BLaER1 (cell line): Measurements from ENCODE around the gene SLC2A3.
"Not testable (repeated sequence)": the region's sequence is repeated elsewhere in the genome, so short reads cannot be mapped to it uniquely, and the experiment has no call there.

Experiments used
- H3K27ac ChIP-seq: shearing (Covaris generic); formaldehyde crosslinking; 2 replicates; pipeline ENCODE4 v1.8.1; 2022
- H3K27me3 ChIP-seq: shearing (Covaris generic); formaldehyde crosslinking; 2 replicates; pipeline ENCODE4 v1.8.1; 2022
- H3K36me3 ChIP-seq: shearing (Covaris generic); formaldehyde crosslinking; 2 replicates; pipeline ENCODE4 v1.8.1; 2022
- H3K4me1 ChIP-seq: shearing (Covaris generic); formaldehyde crosslinking; 2 replicates; pipeline ENCODE4 v1.8.1; 2022
- H3K4me2 ChIP-seq: shearing (Covaris generic); formaldehyde crosslinking; 2 replicates; pipeline ENCODE4 v1.8.1; 2022
- H3K4me3 ChIP-seq: shearing (Covaris generic); formaldehyde crosslinking; 2 replicates; pipeline ENCODE4 v1.8.1; 2022
- H3K9ac ChIP-seq: shearing (Covaris generic); formaldehyde crosslinking; 2 replicates; pipeline ENCODE4 v1.8.1; 2022
- H3K9me3 ChIP-seq: shearing (Covaris generic); formaldehyde crosslinking; 2 replicates; pipeline ENCODE4 v1.8.1; 2022
- H4K20me1 ChIP-seq: shearing (Covaris generic); formaldehyde crosslinking; 2 replicates; pipeline ENCODE4 v1.8.1; 2022
- Cebpa-rat ChIP-seq: shearing (Covaris generic); IDR thresholded peaks from 2 replicates; pipeline ENCODE4 v1.8.1; 2022

Gene SLC2A3

GRCh38 chr12:7929083-7929792 is 6.7 kb downstream of the SLC2A3 start:
- Histone ChIP-seq H3K9ac (no peak overlapping the region), H4K20me1 (peaks cover 87% of the 10 kb centered on the region), H3K36me3 (peaks cover 82% of the 10 kb centered on the region), H3K9me3 (no peaks in the 10 kb centered on the region), H3K4me2 (no peak overlapping the region), H3K4me3 (no peak overlapping the region), H3K27ac (no peak overlapping the region), H3K4me1 (peaks cover 19% of the 10 kb centered on the region), H3K27me3 (no peaks in the 10 kb centered on the region)
- TF ChIP-seq Cebpa-rat = no peak

DNA sequence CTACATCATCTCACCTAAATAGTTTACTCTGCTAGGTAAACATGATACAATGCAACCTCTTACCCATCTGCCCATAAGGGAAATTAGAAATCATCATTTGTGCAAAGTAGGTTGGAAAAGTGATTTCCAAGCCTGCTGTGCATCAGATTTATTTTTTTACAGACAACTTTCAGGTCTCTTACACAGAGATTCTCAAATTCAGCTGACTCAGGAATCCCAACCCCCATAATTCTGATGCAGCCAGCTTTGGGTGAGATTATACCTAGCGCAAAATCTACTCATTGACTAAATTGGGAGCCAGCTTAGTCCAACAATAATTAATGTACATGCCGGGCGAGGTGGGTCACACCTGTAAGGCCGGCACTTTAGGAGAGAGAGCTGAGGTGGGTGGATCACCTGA is 8.5 kb downstream of the SLC2A3 start:
- Histone ChIP-seq H3K4me3 (no peak overlapping the region), H3K4me1 (peaks cover 5% of the 10 kb centered on the region; the same call in 1 of the 2 replicates), H4K20me1 (peaks cover 88% of the 10 kb centered on the region), H3K27ac (no peak overlapping the region), H3K27me3 (no peaks in the 10 kb centered on the region), H3K9ac (no peak overlapping the region), H3K9me3 (no peaks in the 10 kb centered on the region), H3K36me3 (peaks cover 94% of the 10 kb centered on the region), H3K4me2 (no peak overlapping the region)
- no peak for TF ChIP-seq Cebpa-rat

GRCh38 chr12:7926068-7926666 is 9.8 kb downstream of the SLC2A3 start:
- H3K9ac ChIP-seq, H3K9me3 ChIP-seq, H3K4me1 ChIP-seq, H3K27me3 ChIP-seq, H3K27ac ChIP-seq, H3K4me2 ChIP-seq, H3K4me3 ChIP-seq: not testable (repeated sequence)
- H3K36me3 ChIP-seq = peaks cover 94% of the 10 kb centered on the region
- H4K20me1 ChIP-seq = peaks cover 88% of the 10 kb centered on the region

DNA sequence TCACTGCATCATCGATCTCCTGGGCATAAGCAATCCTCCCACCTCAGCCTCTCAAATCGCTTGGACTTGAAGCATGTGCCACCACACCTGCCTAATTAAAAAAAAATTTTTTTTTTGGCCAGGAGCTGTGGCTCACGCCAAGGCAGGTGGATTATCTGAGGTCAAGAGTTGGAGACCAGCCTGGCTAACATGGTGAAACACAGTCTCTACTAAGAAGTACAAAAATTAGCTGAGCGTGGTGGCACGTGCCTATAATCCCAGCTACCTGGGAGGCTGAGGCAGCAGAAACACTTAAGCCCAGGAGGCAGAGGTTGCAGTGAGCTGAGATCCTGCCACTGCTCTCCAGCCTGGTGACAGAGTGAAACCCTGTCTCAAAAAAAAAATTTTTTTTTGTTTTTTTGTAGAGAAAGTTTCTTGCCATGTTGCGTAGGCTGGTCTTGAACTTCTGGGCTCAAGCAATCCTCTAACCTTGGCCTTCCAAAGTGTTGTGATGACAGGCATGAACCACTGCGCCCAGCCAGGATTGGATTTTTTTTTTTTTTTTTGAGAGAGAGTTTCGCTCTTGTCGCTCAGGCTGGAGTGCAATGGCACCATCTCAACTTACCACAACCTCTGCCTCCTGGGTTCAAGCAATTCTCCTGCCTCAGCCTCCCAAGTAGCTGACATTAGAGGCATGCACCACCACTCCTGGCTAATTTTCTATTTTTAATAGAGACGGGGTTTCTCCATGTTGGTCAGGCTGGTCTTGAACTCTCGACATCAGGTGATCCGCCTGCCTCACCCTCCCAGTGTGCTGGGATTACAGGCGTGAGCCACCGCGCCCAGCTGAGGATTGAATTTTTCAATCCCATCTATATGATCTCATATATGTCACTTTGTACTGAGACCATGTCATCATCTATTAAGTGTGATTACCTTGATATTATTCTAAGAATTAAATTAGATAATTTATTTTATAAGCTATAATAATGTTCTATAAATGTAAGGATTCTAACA is 12.4 kb downstream of the SLC2A3 start:
- Histone ChIP-seq H3K9ac (no peak overlapping the region), H3K36me3 (peaks cover 94% of the 10 kb centered on the region)

GRCh38 chr12:7921181-7921580 is 14.8 kb downstream of the SLC2A3 start:
- not testable (repeated sequence) for H3K9me3 ChIP-seq, H3K27me3 ChIP-seq, H3K4me2 ChIP-seq, H3K4me3 ChIP-seq, H3K9ac ChIP-seq, H3K27ac ChIP-seq, H3K4me1 ChIP-seq
- H4K20me1 ChIP-seq = peaks cover 76% of the 10 kb centered on the region
- peaks cover 75% of the 10 kb centered on the region for H3K36me3 ChIP-seq

More for the DNA sequence above, 12.4 kb downstream of the SLC2A3 start:
- Histone ChIP-seq H3K4me3 (no peak overlapping the region), H3K9me3 (no peaks in the 10 kb centered on the region), H3K27me3 (no peaks in the 10 kb centered on the region), H3K4me1 (no peaks in the 10 kb centered on the region), H3K4me2 (no peak overlapping the region), H4K20me1 (peaks cover 88% of the 10 kb centered on the region), H3K27ac (no peak overlapping the region)
- no peak for TF ChIP-seq Cebpa-rat

DNA sequence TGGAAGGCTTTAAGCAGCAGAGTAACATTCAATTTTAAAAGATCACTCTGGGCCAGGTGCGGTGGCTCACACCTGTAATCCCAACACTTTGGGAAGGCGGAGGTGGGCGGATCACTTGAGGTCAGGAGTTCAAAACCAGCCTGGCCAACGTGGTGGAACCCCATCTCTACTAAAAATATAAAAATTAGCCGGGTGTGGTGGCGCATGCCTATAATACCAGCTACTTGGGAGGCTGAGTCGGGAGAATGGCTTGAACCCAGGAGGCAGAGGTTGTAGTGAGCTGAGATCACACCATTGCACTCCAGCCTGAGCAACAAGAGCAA is 17.8 kb downstream of the SLC2A3 start:
- H3K9me3 ChIP-seq, H3K4me3 ChIP-seq: not testable (repeated sequence)

DNA sequence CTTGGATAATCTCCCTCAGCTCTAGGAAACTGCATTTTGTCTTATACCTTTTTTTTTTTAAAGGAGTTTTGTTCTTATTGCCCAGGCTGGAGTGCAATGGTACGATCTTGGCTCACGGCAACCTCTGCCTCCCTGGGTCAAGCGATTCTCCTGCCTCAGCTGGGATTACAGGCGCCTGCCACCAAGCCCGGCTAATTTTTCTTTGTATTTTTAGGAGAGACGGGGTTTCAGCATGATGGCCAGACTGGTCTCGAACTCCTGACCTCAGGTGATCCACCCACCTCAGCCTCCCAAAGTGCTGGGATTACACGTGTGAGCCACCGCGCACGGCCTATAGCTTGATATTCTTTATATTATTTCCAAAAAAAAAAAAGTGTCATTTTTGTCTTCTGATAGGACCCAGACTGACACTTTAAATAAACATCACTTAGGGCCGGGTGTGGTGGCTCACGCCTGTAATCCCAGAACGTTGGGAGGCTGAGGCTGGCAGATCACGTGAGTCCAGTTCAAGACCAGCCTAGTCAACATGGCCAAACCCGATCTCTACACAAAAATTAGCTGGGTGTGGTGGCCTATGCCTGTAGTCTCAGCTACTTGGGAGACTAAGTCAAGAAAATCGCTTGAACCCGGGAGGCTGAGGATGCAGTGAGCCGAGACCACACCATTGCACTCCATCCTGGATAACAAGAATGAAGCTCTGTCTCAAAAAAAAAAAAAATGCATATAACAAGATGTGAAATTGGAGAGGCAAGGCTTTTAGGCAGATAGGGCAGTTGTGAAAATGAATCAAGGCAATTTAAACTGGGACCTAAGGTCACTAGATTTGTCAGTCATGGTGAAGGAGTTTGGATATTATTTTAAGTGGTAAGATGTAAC is 18.4 kb downstream of the SLC2A3 start:
- peaks cover 46% of the 10 kb centered on the region for H3K36me3 ChIP-seq
- no peak overlapping the region for H3K27ac ChIP-seq
- no peak overlapping the region for H3K4me2 ChIP-seq
- H3K9me3 ChIP-seq = no peaks in the 10 kb centered on the region
- no peak overlapping the region for H3K4me3 ChIP-seq
- H3K4me1 ChIP-seq = no peaks in the 10 kb centered on the region
- H3K27me3 ChIP-seq = no peaks in the 10 kb centered on the region
- H3K9ac ChIP-seq = no peak overlapping the region
- peaks cover 51% of the 10 kb centered on the region for H4K20me1 ChIP-seq
- no peak for TF ChIP-seq Cebpa-rat

More for the DNA sequence above, 17.8 kb downstream of the SLC2A3 start:
- H3K27me3 ChIP-seq, H3K4me1 ChIP-seq, H3K4me2 ChIP-seq, H3K27ac ChIP-seq, H3K9ac ChIP-seq: not testable (repeated sequence)
- Histone ChIP-seq H4K20me1 (peaks cover 57% of the 10 kb centered on the region), H3K36me3 (peaks cover 52% of the 10 kb centered on the region)

DNA sequence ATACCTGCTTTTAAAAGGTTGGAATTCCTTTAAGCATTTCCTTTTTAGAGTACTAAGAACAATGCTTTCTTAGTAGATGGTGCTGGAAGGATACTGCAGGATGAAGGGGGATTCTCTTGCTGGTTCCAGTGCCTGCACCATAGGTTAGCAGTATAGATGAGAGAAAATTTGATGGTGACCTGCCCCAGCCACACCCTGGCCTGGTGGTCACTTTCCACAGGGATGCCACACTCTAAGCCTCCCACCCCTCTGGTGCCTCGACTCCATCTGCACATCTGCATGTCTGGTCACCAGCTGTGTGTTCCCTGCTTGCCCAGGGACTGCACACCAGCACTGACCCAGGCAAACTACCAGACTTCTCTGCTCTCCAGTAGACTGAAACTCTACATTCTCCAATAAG is 19.1 kb downstream of the SLC2A3 start:
- no peak for TF ChIP-seq Cebpa-rat
- H3K27ac ChIP-seq = no peak overlapping the region
- H3K4me2 ChIP-seq = no peak overlapping the region
- peaks cover 39% of the 10 kb centered on the region for H3K36me3 ChIP-seq
- no peak overlapping the region for H3K9ac ChIP-seq
- H3K4me1 ChIP-seq = no peaks in the 10 kb centered on the region
- H3K4me3 ChIP-seq = no peak overlapping the region
- H3K27me3 ChIP-seq = no peaks in the 10 kb centered on the region
- H3K9me3 ChIP-seq = no peaks in the 10 kb centered on the region
- H4K20me1 ChIP-seq = peaks cover 44% of the 10 kb centered on the region

GRCh38 chr12:7915661-7916403 is 20.2 kb downstream of the SLC2A3 start:
- peaks cover 28% of the 10 kb centered on the region for H3K36me3 ChIP-seq
- peaks cover 33% of the 10 kb centered on the region for H4K20me1 ChIP-seq
- no peaks in the 10 kb centered on the region for H3K4me1 ChIP-seq
- H3K9ac ChIP-seq = no peak overlapping the region
- H3K27me3 ChIP-seq = no peaks in the 10 kb centered on the region
- TF ChIP-seq Cebpa-rat = no peak
- no peak overlapping the region for H3K4me2 ChIP-seq
- H3K9me3 ChIP-seq = no peaks in the 10 kb centered on the region
- no peak overlapping the region for H3K27ac ChIP-seq
- H3K4me3 ChIP-seq = no peak overlapping the region

DNA sequence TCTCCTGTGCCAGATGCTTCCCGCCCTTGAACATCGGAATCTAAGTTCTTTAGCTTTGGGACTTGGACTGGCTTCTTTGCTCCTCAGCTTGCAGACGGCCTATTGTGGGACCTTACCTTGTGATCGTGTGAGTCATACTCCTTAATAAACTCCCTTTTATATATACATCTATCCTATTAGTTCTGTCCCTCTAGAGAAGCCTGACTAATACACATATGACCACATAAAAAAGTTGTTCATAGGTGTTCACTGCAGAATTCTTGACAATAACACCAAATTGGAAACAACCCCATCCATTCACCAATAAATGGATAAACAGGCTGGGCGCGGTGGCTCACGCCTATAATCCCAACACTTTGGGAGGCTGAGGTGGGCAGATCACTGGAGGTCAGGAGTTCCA is 25.9 kb downstream of the SLC2A3 start:
- H3K27me3 ChIP-seq, H3K4me2 ChIP-seq, H3K4me3 ChIP-seq, H3K27ac ChIP-seq, H3K36me3 ChIP-seq, H4K20me1 ChIP-seq, H3K9ac ChIP-seq, H3K9me3 ChIP-seq: not testable (repeated sequence)
- peaks cover 19% of the 10 kb centered on the region for H3K4me1 ChIP-seq
